K562 (cell line): Measurements from ENCODE around the gene TTC13. TPM values are rescaled to one million over a fixed set of nuclear protein-coding genes. Genes with fewer than 3 reads are reported as not detected.

Experiments used
- ATAC-seq: fragments of 200-7000 bp; cut with Tn5 transposase; 3 replicates; pipeline ENCODE4 v1.9.1; 2020; ENCODE audit warnings: moderate library complexity
- BruUV-seq: library from RNA; stranded (reverse); fragments of 400-500 nt; replicated peaks from 2 replicates; lab custom pipeline; 2021; lab: Mats Ljungman, UMichigan
- CTCF ChIA-PET: fragments of 300-600 bp; formaldehyde crosslinking; extraction: SDS; loops from one replicate; lab custom pipeline; 2021; ENCODE audit warnings: low intra/inter-chr PET ratio; lab: Yijun Ruan, JAX
- POLR2A ChIA-PET: fragments of 300-600, 350-650 bp; sonication (Branson Sonifier 250); formaldehyde crosslinking; extraction: SDS; loops from one replicate; lab custom pipeline; 2021; ENCODE audit warnings: antibody characterized with exemption, inconsistent platforms; lab: Yijun Ruan, JAX
- DNase-seq, 4 experiments: peaks; one replicate each; pipeline versions ENCODE4 v3.0.0 to v3.0.0-alpha.2; 2011 to 2018; ENCODE audit warnings: low spot score in 3 of 4, mixed read lengths in 3 of 4; ENCODE audit errors: extremely low read depth in 1 of 4
- FAIRE-seq: peaks from 2 replicates; lab custom pipeline; 2011; peaks lifted over from hg19 to GRCh38; lab: Jason Lieb, UNC
- H2AFZ ChIP-seq: 2 replicates; pipeline ENCODE4 v1.6.0; 2011; ENCODE audit warnings: low read depth, low read length, control low read depth, inconsistent platforms
- H3K27ac ChIP-seq: fragments of 200-600 bp; 3 replicates; pipeline ENCODE4 v1.8.0; 2011; ENCODE audit warnings: low read depth, mild to moderate bottlenecking, control low read depth, inconsistent platforms, low read length, moderate library complexity, mixed read lengths; ENCODE audit errors: extremely low read depth
- H3K27me3 ChIP-seq, 2 experiments: fragments of 300-600 bp in 1 of 2; 2 replicates in 1 of 2; 3 replicates in 1 of 2; pipeline versions ENCODE4 v1.6.0 to v1.8.0; 2011; ENCODE audit warnings: inconsistent platforms in 2 of 2, low read length in 2 of 2, mild to moderate bottlenecking in 1 of 2, mixed read lengths in 1 of 2, moderate library complexity in 1 of 2; ENCODE audit not compliant: control insufficient read depth in 2 of 2, insufficient read depth in 2 of 2
- H3K36me3 ChIP-seq: fragments of 300-600 bp; 3 replicates; pipeline ENCODE4 v1.8.0; 2011; ENCODE audit warnings: mild to moderate bottlenecking, low read length, inconsistent platforms; ENCODE audit not compliant: control insufficient read depth, insufficient read depth
- H3K4me1 ChIP-seq, 2 experiments: fragments of 200-600 bp in 1 of 2; replicated peaks in 1 of 2; 2 replicates in 1 of 2; 3 replicates in 1 of 2; pipeline versions ENCODE4 v1.5.1 to v1.8.0; 2011; ENCODE audit warnings: inconsistent platforms in 2 of 2, low read length in 2 of 2, mild to moderate bottlenecking in 1 of 2, mixed read lengths in 1 of 2, moderate library complexity in 1 of 2; ENCODE audit not compliant: control insufficient read depth in 2 of 2, insufficient read depth in 2 of 2
- H3K4me2 ChIP-seq: 2 replicates; pipeline ENCODE4 v1.6.1; 2011; ENCODE audit warnings: low read length, control low read depth, inconsistent platforms, mixed read lengths; ENCODE audit not compliant: insufficient read depth
- H3K4me3 ChIP-seq: fragments of 200-600 bp; sonication (generic), shearing (Covaris generic); 2 replicates; pipeline ENCODE4 v1.5.1; 2016; ENCODE audit warnings: control low read depth, inconsistent platforms
- H3K79me2 ChIP-seq: fragments of 200-600 bp; 3 replicates; pipeline ENCODE4 v1.8.0; 2011; ENCODE audit warnings: low read length, inconsistent platforms; ENCODE audit not compliant: control insufficient read depth, insufficient read depth
- H3K9ac ChIP-seq, 2 experiments: 2 replicates each; pipeline versions ENCODE4 v1.6.0 to v1.6.1; 2011; ENCODE audit warnings: low read depth in 2 of 2, low read length in 2 of 2, control low read depth in 1 of 2, inconsistent platforms in 1 of 2, mild to moderate bottlenecking in 1 of 2, mixed read lengths in 1 of 2; ENCODE audit not compliant: insufficient read depth in 1 of 2
- H3K9me1 ChIP-seq: one replicate; pipeline ENCODE4 v1.6.0; 2011; ENCODE audit warnings: inconsistent platforms, mild to moderate bottlenecking, low read length, moderate library complexity; ENCODE audit not compliant: control insufficient read depth, insufficient read depth
- H3K9me3 ChIP-seq: replicated peaks from 2 replicates; pipeline ENCODE4 v1.5.1; 2011; ENCODE audit warnings: low read depth, low read length, inconsistent platforms; ENCODE audit not compliant: control insufficient read depth, insufficient read depth
- H4K20me1 ChIP-seq: replicated peaks from 2 replicates; pipeline ENCODE4 v1.6.1; 2011; ENCODE audit warnings: low read length, inconsistent platforms, mixed read lengths; ENCODE audit not compliant: control insufficient read depth, insufficient read depth
- CBX5 ChIP-seq: IDR thresholded peaks from 2 replicates; pipeline ENCODE4 v1.6.1; 2014; ENCODE audit warnings: low read depth, borderline replicate concordance
- FOXJ2 ChIP-seq: fragments of 200-800 bp; sonication (Bioruptor generic); IDR thresholded peaks from 2 replicates; pipeline ENCODE4 v1.6.1; 2016; ENCODE audit warnings: missing genetic modification characterization, missing compliant biosample characterization
- FOXP1 ChIP-seq: sonication (generic); formaldehyde crosslinking; IDR thresholded peaks from 2 replicates; pipeline ENCODE4 v1.8.0; 2022; ENCODE audit warnings: mild to moderate bottlenecking, missing genetic modification reagents
- JUND ChIP-seq, 2 experiments: IDR thresholded peaks; 2 replicates in 1 of 2; 3 replicates in 1 of 2; pipeline ENCODE4 v1.6.1; 2011; ENCODE audit warnings: borderline replicate concordance in 2 of 2, low read depth in 2 of 2, low read length in 2 of 2, improper control_type of control experiment in 1 of 2, missing biosample characterization in 1 of 2, missing genetic modification characterization in 1 of 2, missing genetic modification reagents in 1 of 2
- KLF13 ChIP-seq: fragments of 450-650 bp; IDR thresholded peaks from 2 replicates; pipeline ENCODE4 v1.6.1; 2016; ENCODE audit warnings: missing genetic modification characterization, low read depth, mild to moderate bottlenecking, missing compliant biosample characterization, moderate library complexity, borderline replicate concordance
- NFRKB ChIP-seq: fragments of 450-650 bp; IDR thresholded peaks from 2 replicates; pipeline ENCODE4 v1.6.1; 2016; ENCODE audit warnings: low read depth
- POLR2B ChIP-seq: fragments of 450-650 bp; IDR thresholded peaks from 2 replicates; pipeline ENCODE4 v1.6.1; 2018; ENCODE audit warnings: low read depth; ENCODE audit not compliant: partially characterized antibody
- RAD21 ChIP-seq, 2 experiments: fragments of 250-450 bp in 1 of 2; fragments of 450-650 bp in 1 of 2; sonication (Bioruptor Pico) in 1 of 2; formaldehyde crosslinking in 1 of 2; IDR thresholded peaks in 1 of 2; conservative IDR thresholded peaks in 1 of 2; 2 replicates each; pipeline versions ENCODE4 v1.4.0 to v1.8.0; 2020 to 2022; ENCODE audit warnings: mild to moderate bottlenecking in 2 of 2, moderate library complexity in 1 of 2
- ZNF124 ChIP-seq: sonication (generic); formaldehyde crosslinking; IDR thresholded peaks from 2 replicates; pipeline ENCODE4 v1.8.1; 2022; ENCODE audit warnings: missing genetic modification reagents
- ZNF324 ChIP-seq: fragments of 250-450 bp; sonication (Bioruptor Pico); IDR thresholded peaks from 2 replicates; pipeline ENCODE4 v1.4.0; 2020; ENCODE audit warnings: mild to moderate bottlenecking
- ZNF384 ChIP-seq: IDR thresholded peaks from 2 replicates; pipeline ENCODE4 v1.6.1; 2012; ENCODE audit warnings: low read depth, low read length, improper control_type of control experiment
- ZNF707 ChIP-seq: fragments of 250-450 bp; sonication (Bioruptor Pico); conservative IDR thresholded peaks from 2 replicates; pipeline ENCODE4 v1.8.0; 2022; ENCODE audit warnings: inconsistent platforms, mild to moderate bottlenecking, moderate library complexity
- ZNF766 ChIP-seq: fragments of 200-800 bp; sonication (Bioruptor generic); conservative IDR thresholded peaks from 2 replicates; pipeline ENCODE4 v1.6.1; 2016; ENCODE audit warnings: missing genetic modification characterization, missing compliant biosample characterization
- WGBS: fragments of 100-300 bp; shearing (Covaris generic); methylation state at CpG from one replicate; pipeline ENCODE4 v1.1.6; 2016; ENCODE audit warnings: low coverage, mixed read lengths; ENCODE audit not compliant: insufficient coverage; ENCODE audit errors: missing lambda C conversion rate; 5-methylcytosine and 5-hydroxymethylcytosine counted together
- in situ Hi-C: fragments of 300-500 bp; cut with MboI; formaldehyde crosslinking; loops from 4 replicates; pipeline ENCODE4 v1.15.0; 2018; ENCODE audit warnings: inconsistent platforms, mixed read lengths
- intact Hi-C: fragments of 100-400 bp; cut with micrococcal nuclease; formaldehyde crosslinking; loops from 2 replicates; pipeline ENCODE4 v1.14.2; 2022
- polyA plus RNA-seq, 8 experiments: library from polyadenylated mRNA; depleted of rRNA in 4 of 8; stranded (reverse) in 5 of 8; unstranded in 3 of 8; fragments of >200 nt; fragmentation: Nextera tagmentation in 2 of 8; fragmentation: Illumina TruSeq in 1 of 8; extraction: Ambion mirVana in 2 of 8; extraction: Trizol in 1 of 8; gene quantifications; 2 replicates each; pipeline versions ENCODE4 v1.2.1 to v1.2.3, GENCODE V29; 2011 to 2014; ENCODE audit warnings: inconsistent platforms in 1 of 8, missing spikeins in 1 of 8
- total RNA-seq, 7 experiments: library from RNA; depleted of rRNA in 6 of 7; stranded (reverse); fragments of >200 nt in 6 of 7; fragmentation: Illumina TruSeq in 2 of 7; extraction: Trizol in 2 of 7; gene quantifications; 2 replicates each; pipeline versions ENCODE4 v1.2.1 to v1.2.3, GENCODE V29; 2011 to 2021; ENCODE audit warnings: low replicate concordance in 1 of 7
- TF ChIP-seq, protein P1 (sequence below), 2 experiments: IDR thresholded peaks in 1 of 2; conservative IDR thresholded peaks in 1 of 2; 2 replicates each; pipeline ENCODE4 v1.6.1; 2016; ENCODE audit warnings: low read depth in 2 of 2, mild to moderate bottlenecking in 1 of 2, missing compliant biosample characterization in 1 of 2, missing genetic modification characterization in 1 of 2, moderate library complexity in 1 of 2
- TF ChIP-seq, protein P2 (sequence below): sonication (generic); formaldehyde crosslinking; IDR thresholded peaks from 2 replicates; pipeline ENCODE4 v1.8.1; 2023; ENCODE audit warnings: mild to moderate bottlenecking, missing genetic modification reagents
- TF ChIP-seq, protein P3 (sequence below): sonication (generic); formaldehyde crosslinking; IDR thresholded peaks from 2 replicates; pipeline ENCODE4 v1.8.0; 2022; ENCODE audit warnings: missing genetic modification reagents, mild to moderate bottlenecking, moderate library complexity, borderline replicate concordance

The TTC13 gene
- total and polyA plus RNA-seq, 9 of the 15 experiments (the other 6 are each of a cell fraction or from before 2014, with no cell fraction given): 1.7 to 13.8 (median 9.6) TPM

DNA sequence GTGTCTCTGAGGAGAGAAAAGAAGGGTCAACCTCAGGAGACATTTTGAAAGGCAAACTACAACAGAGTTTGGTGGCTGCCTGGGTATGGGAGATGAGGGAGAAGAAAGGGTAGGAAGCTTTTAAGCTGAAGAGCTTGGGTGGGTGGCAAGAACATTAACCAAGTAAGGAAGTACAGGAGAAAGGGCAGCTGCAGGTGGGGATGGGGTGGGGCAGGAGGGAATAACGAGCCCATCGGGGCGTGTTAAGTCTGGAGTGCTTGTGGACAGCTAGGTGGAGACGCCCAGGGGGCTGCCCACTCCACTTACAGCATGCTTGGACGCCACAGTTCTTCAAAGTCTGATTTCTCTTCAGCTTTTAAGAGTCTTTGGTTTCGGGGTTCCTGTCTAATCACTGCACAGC lies 42.8 kb downstream of the TTC13 start:
- no peaks in the 10 kb centered on the region for H3K79me2 ChIP-seq
- no peak overlapping the region for H2AFZ ChIP-seq
- no peak overlapping the region for H3K9ac ChIP-seq
- no peak overlapping the region for H3K4me3 ChIP-seq
- no peak overlapping the region for H3K27ac ChIP-seq
- no peaks in the 10 kb centered on the region for H3K9me3 ChIP-seq
- no peaks in the 10 kb centered on the region for H3K36me3 ChIP-seq
- in situ Hi-C loops: no loop called here
- FAIRE-seq (no peak), ATAC-seq (no peak; the same call in 2 of the 3 replicates), DNase-seq (no peak)
- WGBS: 24% methylated on average over 6 of the region's 6 CpGs
- POLR2A ChIA-PET: interaction anchor here (0.9 kb wide), 1 partner anchor 37 kb away, joined by 4 read pairs; no protein-coding TSS in a partner anchor
- H4K20me1 ChIP-seq: no peaks in the 10 kb centered on the region
- H3K4me1 ChIP-seq: no peaks in the 10 kb centered on the region
- no peaks in the 10 kb centered on the region for H3K9me1 ChIP-seq
- no peaks in the 10 kb centered on the region for H3K27me3 ChIP-seq
- H3K4me2 ChIP-seq: no peak overlapping the region
- CTCF ChIA-PET: no interaction called here
- BruUV-seq: no TSS peak
- intact Hi-C loops: no loop called here
- TF ChIP-seq ZNF124 (CRISPR knock-in tag) (no peak), CBX5 (no peak), ZNF384 (no peak), KLF13 (tag) (no peak), ZNF324 (CRISPR knock-in tag) (no peak), RAD21 (CRISPR knock-in tag; conservative IDR thresholded peaks at IDR 0.05 in 1 of 2, IDR thresholded peaks at IDR 0.05 in 1 of 2) (no peak), ZNF766 (CRISPR knock-in tag) (no peak), JUND (IDR thresholded peaks at IDR 0.05; ENCODE audit: borderline replicate concordance, low read depth, low read length) (no peak), JUND (tag; IDR thresholded peaks at IDR 0.05; ENCODE audit: borderline replicate concordance, low read depth, low read length) (no peak), ZNF707 (CRISPR knock-in tag) (no peak), FOXP1 (CRISPR knock-in tag) (no peak), NFRKB (no peak), FOXJ2 (tag) (no peak), POLR2B (no peak)
- TF ChIP-seq, protein P1, sequence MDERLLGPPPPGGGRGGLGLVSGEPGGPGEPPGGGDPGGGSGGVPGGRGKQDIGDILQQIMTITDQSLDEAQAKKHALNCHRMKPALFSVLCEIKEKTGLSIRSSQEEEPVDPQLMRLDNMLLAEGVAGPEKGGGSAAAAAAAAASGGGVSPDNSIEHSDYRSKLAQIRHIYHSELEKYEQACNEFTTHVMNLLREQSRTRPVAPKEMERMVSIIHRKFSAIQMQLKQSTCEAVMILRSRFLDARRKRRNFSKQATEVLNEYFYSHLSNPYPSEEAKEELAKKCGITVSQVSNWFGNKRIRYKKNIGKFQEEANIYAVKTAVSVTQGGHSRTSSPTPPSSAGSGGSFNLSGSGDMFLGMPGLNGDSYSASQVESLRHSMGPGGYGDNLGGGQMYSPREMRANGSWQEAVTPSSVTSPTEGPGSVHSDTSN (CRISPR knock-in tag; IDR thresholded peaks at IDR 0.05; ENCODE audit: low read depth): no peak
- TF ChIP-seq, protein P1 (tag; conservative IDR thresholded peaks at IDR 0.05; ENCODE audit: low read depth): no peak
- TF ChIP-seq, protein P2, sequence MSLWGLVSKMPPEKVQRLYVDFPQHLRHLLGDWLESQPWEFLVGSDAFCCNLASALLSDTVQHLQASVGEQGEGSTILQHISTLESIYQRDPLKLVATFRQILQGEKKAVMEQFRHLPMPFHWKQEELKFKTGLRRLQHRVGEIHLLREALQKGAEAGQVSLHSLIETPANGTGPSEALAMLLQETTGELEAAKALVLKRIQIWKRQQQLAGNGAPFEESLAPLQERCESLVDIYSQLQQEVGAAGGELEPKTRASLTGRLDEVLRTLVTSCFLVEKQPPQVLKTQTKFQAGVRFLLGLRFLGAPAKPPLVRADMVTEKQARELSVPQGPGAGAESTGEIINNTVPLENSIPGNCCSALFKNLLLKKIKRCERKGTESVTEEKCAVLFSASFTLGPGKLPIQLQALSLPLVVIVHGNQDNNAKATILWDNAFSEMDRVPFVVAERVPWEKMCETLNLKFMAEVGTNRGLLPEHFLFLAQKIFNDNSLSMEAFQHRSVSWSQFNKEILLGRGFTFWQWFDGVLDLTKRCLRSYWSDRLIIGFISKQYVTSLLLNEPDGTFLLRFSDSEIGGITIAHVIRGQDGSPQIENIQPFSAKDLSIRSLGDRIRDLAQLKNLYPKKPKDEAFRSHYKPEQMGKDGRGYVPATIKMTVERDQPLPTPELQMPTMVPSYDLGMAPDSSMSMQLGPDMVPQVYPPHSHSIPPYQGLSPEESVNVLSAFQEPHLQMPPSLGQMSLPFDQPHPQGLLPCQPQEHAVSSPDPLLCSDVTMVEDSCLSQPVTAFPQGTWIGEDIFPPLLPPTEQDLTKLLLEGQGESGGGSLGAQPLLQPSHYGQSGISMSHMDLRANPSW (CRISPR knock-in tag): no peak
- TF ChIP-seq, protein P3, sequence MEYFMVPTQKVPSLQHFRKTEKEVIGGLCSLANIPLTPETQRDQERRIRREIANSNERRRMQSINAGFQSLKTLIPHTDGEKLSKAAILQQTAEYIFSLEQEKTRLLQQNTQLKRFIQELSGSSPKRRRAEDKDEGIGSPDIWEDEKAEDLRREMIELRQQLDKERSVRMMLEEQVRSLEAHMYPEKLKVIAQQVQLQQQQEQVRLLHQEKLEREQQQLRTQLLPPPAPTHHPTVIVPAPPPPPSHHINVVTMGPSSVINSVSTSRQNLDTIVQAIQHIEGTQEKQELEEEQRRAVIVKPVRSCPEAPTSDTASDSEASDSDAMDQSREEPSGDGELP: no peak
